Measurements from ENCODE around the gene ILK. TPM values are rescaled to one million over a fixed set of nuclear protein-coding genes. Genes with fewer than 3 reads are reported as not detected.

Gene ILK
- total RNA-seq, 1 experiment from 2014 or later = 73.5 TPM

- no peak for ATAC-seq
- no TSS peak for BruUV-seq (replicated peaks)
- H3K27me3 ChIP-seq (ENCODE audit: insufficient read depth, low read length) = no peaks in the 10 kb centered on the region
- H3K27ac ChIP-seq (ENCODE audit: low read depth, low read length) = no peak overlapping the region
- intact Hi-C loops (cut with micrococcal nuclease) = loop anchor here (5.0 kb wide), 1 partner anchor 68 kb away; no protein-coding TSS in a partner anchor
- peaks cover 26 to 41% of the 10 kb centered on the region in 2 experiments; a peak in 3 of 4 replicates for H3K36me3 ChIP-seq (ENCODE audit: control insufficient read depth in 1 of 2, insufficient read depth in 2 of 2, low read length in 2 of 2)
- H2AFZ ChIP-seq (ENCODE audit: low read depth, low read length, poor library complexity, severe bottlenecking) = no peak overlapping the region
- H3K9me2 ChIP-seq (ENCODE audit: insufficient read depth) = no peaks in the 10 kb centered on the region
- no peak for DNase-seq (ENCODE audit: low read depth, low spot score)
- ChIA-PET RAD21 (ENCODE audit: low non-redundant PET in 1 of 2, low total read pairs in 2 of 2, uncharacterized antibody in 2 of 2, unreplicated experiment in 2 of 2) (no interaction called here), CTCF (no interaction called here), POLR2A (no interaction called here)
- H3K9me3 ChIP-seq (ENCODE audit: control insufficient read depth in 1 of 2, insufficient read depth in 1 of 2, low read depth in 1 of 2, low read length in 2 of 2) = no peaks in the 10 kb centered on the region
- H3K4me1 ChIP-seq (ENCODE audit: control insufficient read depth in 1 of 2, insufficient read depth in 2 of 2, low read length in 2 of 2) = peaks cover 4 to 16% of the 10 kb centered on the region in 2 experiments; a peak in 2 of 4 replicates
- no peak overlapping the region for H3K4me3 ChIP-seq (replicated peaks in 1 of 2; ENCODE audit: low read depth in 1 of 2, low read length in 2 of 2)
- TF ChIP-seq CEBPB (IDR thresholded peaks at IDR 0.05; ENCODE audit: low read depth) = no peak
- H3K4me2 ChIP-seq (ENCODE audit: low read length) = no peak overlapping the region
- H4K20me1 ChIP-seq (ENCODE audit: insufficient read depth) = no peaks in the 10 kb centered on the region
- H3K79me2 ChIP-seq (ENCODE audit: insufficient read depth, low read length) = peaks cover 72% of the 10 kb centered on the region
- H3K9ac ChIP-seq (ENCODE audit: low read length) = no peak overlapping the region
Measured at GRCh38 chr11:6599881-6600390, 3.6 kb upstream of the ILK start.

DNA sequence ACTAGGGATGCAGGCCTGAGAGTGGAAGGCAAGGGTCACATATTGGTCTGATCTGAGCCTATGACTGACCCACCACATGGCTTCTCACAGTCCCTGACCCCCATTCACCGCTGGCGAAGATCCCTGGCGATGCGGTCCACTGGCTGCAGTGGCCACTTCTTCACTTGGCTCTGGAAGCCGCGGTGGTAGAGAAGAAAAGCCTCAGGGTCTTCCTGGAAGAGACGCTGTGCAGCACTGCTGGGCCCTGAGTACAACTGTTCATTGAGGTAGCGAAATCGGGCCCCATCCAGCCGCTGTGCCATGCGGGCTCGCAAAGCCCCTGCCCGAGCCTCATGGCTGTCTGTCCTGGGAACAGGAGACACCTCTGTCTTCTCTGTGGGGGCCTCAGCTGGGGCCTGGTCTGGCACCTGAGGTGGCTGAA lies 2.5 kb upstream of the ILK start:
- no peak overlapping the region for H3K4me2 ChIP-seq (ENCODE audit: low read length)
- H3K36me3 ChIP-seq (ENCODE audit: control insufficient read depth in 1 of 2, insufficient read depth in 2 of 2, low read length in 2 of 2) = peaks cover 22 to 41% of the 10 kb centered on the region in 2 experiments; a peak in 3 of 4 replicates
- H4K20me1 ChIP-seq (ENCODE audit: insufficient read depth) = no peaks in the 10 kb centered on the region
- H2AFZ ChIP-seq (ENCODE audit: low read depth, low read length, poor library complexity, severe bottlenecking) = no peak overlapping the region
- H3K4me1 ChIP-seq (ENCODE audit: control insufficient read depth in 1 of 2, insufficient read depth in 2 of 2, low read length in 2 of 2) = peaks cover 7 to 24% of the 10 kb centered on the region in 2 experiments; a peak in 3 of 4 replicates
- ChIA-PET CTCF (no interaction called here), POLR2A (no interaction called here), RAD21 (ENCODE audit: low non-redundant PET in 1 of 2, low total read pairs in 2 of 2, uncharacterized antibody in 2 of 2, unreplicated experiment in 2 of 2) (no interaction called here)
- no peaks in the 10 kb centered on the region for H3K9me3 ChIP-seq (ENCODE audit: control insufficient read depth in 1 of 2, insufficient read depth in 1 of 2, low read depth in 1 of 2, low read length in 2 of 2)
- no peak overlapping the region for H3K4me3 ChIP-seq (replicated peaks in 1 of 2; ENCODE audit: low read depth in 1 of 2, low read length in 2 of 2)
- H3K27ac ChIP-seq (ENCODE audit: low read depth, low read length) = no peak overlapping the region
- no peaks in the 10 kb centered on the region for H3K27me3 ChIP-seq (ENCODE audit: insufficient read depth, low read length)
- intact Hi-C loops (cut with micrococcal nuclease) = loop anchor here (5.0 kb wide), 1 partner anchor 69 kb away; no protein-coding TSS in a partner anchor
- peaks cover 83% of the 10 kb centered on the region for H3K79me2 ChIP-seq (ENCODE audit: insufficient read depth, low read length)
- H3K9me2 ChIP-seq (ENCODE audit: insufficient read depth) = no peaks in the 10 kb centered on the region
- DNase-seq (ENCODE audit: low read depth, low spot score) = no peak
- no peak overlapping the region for H3K9ac ChIP-seq (ENCODE audit: low read length)
- BruUV-seq (replicated peaks) = no TSS peak
- no peak for ATAC-seq
- TF ChIP-seq, protein P1, sequence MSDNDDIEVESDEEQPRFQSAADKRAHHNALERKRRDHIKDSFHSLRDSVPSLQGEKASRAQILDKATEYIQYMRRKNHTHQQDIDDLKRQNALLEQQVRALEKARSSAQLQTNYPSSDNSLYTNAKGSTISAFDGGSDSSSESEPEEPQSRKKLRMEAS (IDR thresholded peaks at IDR 0.05) = no peak
- TF ChIP-seq SRF (IDR thresholded peaks at IDR 0.05; ENCODE audit: low read depth) = no peak
- no peak for TF ChIP-seq POLR2AphosphoS5 (IDR thresholded peaks at IDR 0.05; ENCODE audit: low read depth, low read length)
- TF ChIP-seq ELF1 (IDR thresholded peaks at IDR 0.05; ENCODE audit: borderline replicate concordance, low read depth) = no peak
- no peak for TF ChIP-seq ZBTB33 (IDR thresholded peaks at IDR 0.05; ENCODE audit: extremely low read depth, insufficient replicate concordance, low read length)
- no peak for TF ChIP-seq CTCF (IDR thresholded peaks at IDR 0.05 in 2 of 3, conservative IDR thresholded peaks at IDR 0.05 in 1 of 3; ENCODE audit: borderline replicate concordance in 1 of 3, insufficient read depth in 1 of 3, low read depth in 2 of 3, low read length in 2 of 3)
- no peak for TF ChIP-seq EZH2 (IDR thresholded peaks at IDR 0.05)
- no peak for TF ChIP-seq ZNF274 (IDR thresholded peaks at IDR 0.05; ENCODE audit: low read depth, low read length)
- no peak for TF ChIP-seq CEBPB (IDR thresholded peaks at IDR 0.05; ENCODE audit: low read depth)
- no peak for TF ChIP-seq SP1 (IDR thresholded peaks at IDR 0.05; ENCODE audit: low read depth)
- TF ChIP-seq JUND (IDR thresholded peaks at IDR 0.05) = no peak
- TF ChIP-seq CBX3 (IDR thresholded peaks at IDR 0.05; ENCODE audit: low read depth) = no peak
- no peak for TF ChIP-seq SIN3A (IDR thresholded peaks at IDR 0.05; ENCODE audit: low read depth)
- TF ChIP-seq FOSL1 (IDR thresholded peaks at IDR 0.05; ENCODE audit: low read depth) = no peak
- no peak for TF ChIP-seq RAD21 (IDR thresholded peaks at IDR 0.05; ENCODE audit: low read depth)

Data from HCT116 (cell line).